Measurements from ENCODE around the gene HRK. TPM values are rescaled to one million over a fixed set of nuclear protein-coding genes. Genes with fewer than 3 reads are reported as not detected.
"Not testable (repeated sequence)": the region's sequence is repeated elsewhere in the genome, so short reads cannot be mapped to it uniquely, and the experiment has no call there.

HRK gene
- polyA plus RNA-seq, 4 donors, result 0.06 TPM; not detected in 2

- not testable (repeated sequence) for H3K27ac ChIP-seq (ENCODE audit: low read depth in 1 of 3, low read length in 2 of 3); DNase-seq; FAIRE-seq; H3K4me1 ChIP-seq (ENCODE audit: control insufficient read depth in 3 of 3, insufficient read depth in 2 of 3, low read depth in 1 of 3, low read length in 2 of 3); H3K4me3 ChIP-seq (ENCODE audit: low read depth in 1 of 3, low read length in 3 of 3); H3K9me3 ChIP-seq (ENCODE audit: control insufficient read depth in 2 of 2, insufficient read depth in 1 of 2, low read depth in 1 of 2, low read length in 1 of 2); H3K36me3 ChIP-seq (ENCODE audit: control insufficient read depth in 3 of 3, insufficient read depth in 2 of 3, low read depth in 1 of 3, low read length in 3 of 3); H3K27me3 ChIP-seq (ENCODE audit: control insufficient read depth in 3 of 3, insufficient read depth in 3 of 3, low read length in 3 of 3)
- 80 to 83% (median 83%) methylated on average over 10 of the region's 10 CpGs for WGBS, 3 donors
Observed at GRCh38 chr12:116814766-116815165, 66.5 kb downstream of the HRK start.

GRCh38 chr12:116813271-116814041, 67.8 kb downstream of the HRK start:
- Histone ChIP-seq H3K4me1 (ENCODE audit: control insufficient read depth in 3 of 3, insufficient read depth in 2 of 3, low read depth in 1 of 3, low read length in 2 of 3) (peaks cover 0 to 3% (median 0%) of the 10 kb centered on the region in 3 donors), H3K4me3 (ENCODE audit: low read depth in 1 of 3, low read length in 3 of 3) (no peak overlapping the region), H3K9me3 (ENCODE audit: control insufficient read depth in 2 of 2, insufficient read depth in 1 of 2, low read depth in 1 of 2, low read length in 1 of 2) (no peaks in the 10 kb centered on the region), H3K36me3 (ENCODE audit: control insufficient read depth in 3 of 3, insufficient read depth in 2 of 3, low read depth in 1 of 3, low read length in 3 of 3) (no peaks in the 10 kb centered on the region), H3K27me3 (ENCODE audit: control insufficient read depth in 3 of 3, insufficient read depth in 3 of 3, low read length in 3 of 3) (no peaks in the 10 kb centered on the region), H3K27ac (ENCODE audit: low read depth in 1 of 3, low read length in 2 of 3) (no peak overlapping the region)
- FAIRE-seq (no peak), DNase-seq (no peak)
- WGBS, 3 donors, result 72 to 91% (median 74%) methylated on average over 7 of the region's 7 CpGs

GRCh38 chr12:116812238-116812637, 69.0 kb downstream of the HRK start:
- no peaks in the 10 kb centered on the region for H3K27me3 ChIP-seq (ENCODE audit: control insufficient read depth in 3 of 3, insufficient read depth in 3 of 3, low read length in 3 of 3)
- H3K27ac ChIP-seq (ENCODE audit: low read depth in 1 of 3, low read length in 2 of 3), result no peak overlapping the region
- WGBS, 3 donors, result 85 to 90% (median 86%) methylated on average over 10 of the region's 10 CpGs
- H3K36me3 ChIP-seq (ENCODE audit: control insufficient read depth in 3 of 3, insufficient read depth in 2 of 3, low read depth in 1 of 3, low read length in 3 of 3), result no peaks in the 10 kb centered on the region
- H3K4me3 ChIP-seq (ENCODE audit: low read depth in 1 of 3, low read length in 3 of 3), result no peak overlapping the region
- no peaks in the 10 kb centered on the region for H3K9me3 ChIP-seq (ENCODE audit: control insufficient read depth in 2 of 2, insufficient read depth in 1 of 2, low read depth in 1 of 2, low read length in 1 of 2)
- H3K4me1 ChIP-seq (ENCODE audit: control insufficient read depth in 3 of 3, insufficient read depth in 2 of 3, low read depth in 1 of 3, low read length in 2 of 3), result no peaks in the 10 kb centered on the region
- DNase-seq, result no peak
- FAIRE-seq, result no peak

- WGBS, 3 donors, result 81 to 89% (median 88%) methylated on average over 18 of the region's 18 CpGs
- Histone ChIP-seq H3K4me3 (ENCODE audit: low read depth in 1 of 3, low read length in 3 of 3) (no peak overlapping the region), H3K27ac (ENCODE audit: low read depth in 1 of 3, low read length in 2 of 3) (no peak overlapping the region), H3K9me3 (ENCODE audit: control insufficient read depth in 2 of 2, insufficient read depth in 1 of 2, low read depth in 1 of 2, low read length in 1 of 2) (no peaks in the 10 kb centered on the region), H3K4me1 (ENCODE audit: control insufficient read depth in 3 of 3, insufficient read depth in 2 of 3, low read depth in 1 of 3, low read length in 2 of 3) (no peaks in the 10 kb centered on the region), H3K36me3 (ENCODE audit: control insufficient read depth in 3 of 3, insufficient read depth in 2 of 3, low read depth in 1 of 3, low read length in 3 of 3) (no peaks in the 10 kb centered on the region), H3K27me3 (ENCODE audit: control insufficient read depth in 3 of 3, insufficient read depth in 3 of 3, low read length in 3 of 3) (no peaks in the 10 kb centered on the region)
- no peak for DNase-seq
- no peak for FAIRE-seq
Observed at GRCh38 chr12:116808113-116809105, 72.8 kb downstream of the HRK start.

GRCh38 chr12:116807546-116807945, 73.7 kb downstream of the HRK start:
- Histone ChIP-seq H3K4me1 (ENCODE audit: control insufficient read depth in 3 of 3, insufficient read depth in 2 of 3, low read depth in 1 of 3, low read length in 2 of 3) (no peaks in the 10 kb centered on the region), H3K9me3 (ENCODE audit: control insufficient read depth in 2 of 2, insufficient read depth in 1 of 2, low read depth in 1 of 2, low read length in 1 of 2) (no peaks in the 10 kb centered on the region), H3K27me3 (ENCODE audit: control insufficient read depth in 3 of 3, insufficient read depth in 3 of 3, low read length in 3 of 3) (no peaks in the 10 kb centered on the region), H3K27ac (ENCODE audit: low read depth in 1 of 3, low read length in 2 of 3) (no peak overlapping the region), H3K36me3 (ENCODE audit: control insufficient read depth in 3 of 3, insufficient read depth in 2 of 3, low read depth in 1 of 3, low read length in 3 of 3) (no peaks in the 10 kb centered on the region), H3K4me3 (ENCODE audit: low read depth in 1 of 3, low read length in 3 of 3) (no peak overlapping the region)
- no peak for FAIRE-seq
- no peak for DNase-seq
- 84 to 88% (median 88%) methylated on average over 6 of the region's 6 CpGs for WGBS, 3 donors

- Histone ChIP-seq H3K9me3 (ENCODE audit: control insufficient read depth in 2 of 2, insufficient read depth in 1 of 2, low read depth in 1 of 2, low read length in 1 of 2) (no peaks in the 10 kb centered on the region), H3K4me3 (ENCODE audit: low read depth in 1 of 3, low read length in 3 of 3) (no peak overlapping the region), H3K4me1 (ENCODE audit: control insufficient read depth in 3 of 3, insufficient read depth in 2 of 3, low read depth in 1 of 3, low read length in 2 of 3) (no peaks in the 10 kb centered on the region), H3K36me3 (ENCODE audit: control insufficient read depth in 3 of 3, insufficient read depth in 2 of 3, low read depth in 1 of 3, low read length in 3 of 3) (no peaks in the 10 kb centered on the region), H3K27ac (ENCODE audit: low read depth in 1 of 3, low read length in 2 of 3) (no peak overlapping the region), H3K27me3 (ENCODE audit: control insufficient read depth in 3 of 3, insufficient read depth in 3 of 3, low read length in 3 of 3) (no peaks in the 10 kb centered on the region)
- 76 to 87% (median 83%) methylated on average over 10 of the region's 10 CpGs for WGBS, 3 donors
- no peak for DNase-seq
- no peak for FAIRE-seq
Observed at GRCh38 chr12:116806845-116807440, 74.3 kb downstream of the HRK start.

Other genes starting within 250 kb of the HRK start
- gene SPRING1, start 143.4 kb downstream of the HRK start, polyA plus RNA-seq, result 10 to 100 TPM; 10.3 to 44.8 (median 16.4) TPM
- gene RNFT2, start 143.1 kb downstream of the HRK start, polyA plus RNA-seq, result 1 to 10 TPM in 2 of 4 donors, under 1 TPM in 2; 0.45 to 2.4 (median 1.0) TPM
- 10 to 100 TPM in 1 of 4 donors, 1 to 10 TPM in 3; 1.1 to 13.1 (median 3.5) TPM for gene FBXW8, start 29.5 kb upstream of the HRK start, polyA plus RNA-seq
- gene TESC, start 218.0 kb upstream of the HRK start, polyA plus RNA-seq, result 1 to 10 TPM in 3 of 4 donors, not detected in 1; 2.1 to 6.4 (median 4.9) TPM

All from small intestine (tissue), 7 donors.